Right renal pelvis (tissue), 4 donors: ENCODE measurements around the gene ADIPOR1. TPM values are rescaled to one million over a fixed set of nuclear protein-coding genes. Genes with fewer than 3 reads are reported as not detected.
"Not testable (repeated sequence)": the region's sequence is repeated elsewhere in the genome, so short reads cannot be mapped to it uniquely, and the experiment has no call there.

ENCODE experiments used
- DNase-seq, 4 donors: peaks; one replicate each; pipeline ENCODE4 v3.0.0-alpha.2; 2013; ENCODE audit warnings: low read depth in 4 of 4, low spot score in 3 of 4, missing footprints in 1 of 4
- polyA plus RNA-seq, 4 donors: library from polyadenylated mRNA; unstranded; fragments of 120-200 nt; gene quantifications; one replicate each; pipeline ENCODE4 v1.2.1, GENCODE V29; 2013; ENCODE audit not compliant: insufficient read length in 4 of 4

Gene ADIPOR1, protein sequence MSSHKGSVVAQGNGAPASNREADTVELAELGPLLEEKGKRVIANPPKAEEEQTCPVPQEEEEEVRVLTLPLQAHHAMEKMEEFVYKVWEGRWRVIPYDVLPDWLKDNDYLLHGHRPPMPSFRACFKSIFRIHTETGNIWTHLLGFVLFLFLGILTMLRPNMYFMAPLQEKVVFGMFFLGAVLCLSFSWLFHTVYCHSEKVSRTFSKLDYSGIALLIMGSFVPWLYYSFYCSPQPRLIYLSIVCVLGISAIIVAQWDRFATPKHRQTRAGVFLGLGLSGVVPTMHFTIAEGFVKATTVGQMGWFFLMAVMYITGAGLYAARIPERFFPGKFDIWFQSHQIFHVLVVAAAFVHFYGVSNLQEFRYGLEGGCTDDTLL
- polyA plus RNA-seq, result 10 to 100 TPM; 82.6 to 85.0 (median 83.9) TPM

DNA sequence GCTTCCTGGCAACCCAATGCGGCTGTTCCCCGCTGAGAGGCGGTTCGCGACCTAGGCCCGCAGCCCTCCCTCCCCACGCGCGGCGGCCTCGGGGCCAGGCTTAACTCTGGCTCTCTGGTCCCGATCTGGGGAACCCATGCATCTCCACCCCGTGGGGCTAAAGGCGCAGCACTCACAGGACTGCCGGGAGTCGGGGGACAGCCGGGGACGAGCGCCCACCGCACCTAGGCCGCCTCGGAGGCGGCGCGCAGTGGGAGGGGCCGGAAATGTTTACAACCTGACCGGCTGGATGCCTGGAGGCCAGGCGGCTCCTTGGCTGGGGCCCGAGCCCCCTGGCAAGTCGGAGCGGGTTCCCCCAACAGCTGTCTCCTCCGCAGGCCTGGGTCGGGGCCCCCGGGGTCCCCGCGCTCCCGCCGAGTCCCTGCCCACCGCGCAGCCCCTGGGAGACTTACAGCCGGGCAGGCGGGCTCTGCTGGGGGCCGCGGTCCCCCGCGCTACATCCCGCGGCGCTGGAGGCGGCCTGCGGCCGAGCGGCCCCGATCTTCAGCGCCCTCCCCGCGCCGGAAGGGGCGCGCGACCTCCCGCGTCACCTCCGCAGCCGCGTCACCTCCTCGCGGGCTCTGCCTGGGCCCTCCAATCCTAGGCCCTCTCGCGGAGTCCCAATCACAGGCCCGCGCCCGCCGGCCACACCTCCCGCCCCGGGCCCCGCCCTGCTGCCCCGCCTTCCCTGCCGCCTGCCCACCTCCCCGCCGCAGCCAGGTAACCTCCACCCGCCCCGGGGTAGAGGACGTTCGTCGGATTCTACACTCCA is at the start of gene ADIPOR1:
TSS of gene ADIPOR1 (minus strand) at position 580 of the 811 bp plus-strand sequence. CDS start 7,242 bp downstream, outside the sequence.
- DNase-seq, result peak in 3 of 4 donors; percentile 75 to 77 (median 76)

DNA sequence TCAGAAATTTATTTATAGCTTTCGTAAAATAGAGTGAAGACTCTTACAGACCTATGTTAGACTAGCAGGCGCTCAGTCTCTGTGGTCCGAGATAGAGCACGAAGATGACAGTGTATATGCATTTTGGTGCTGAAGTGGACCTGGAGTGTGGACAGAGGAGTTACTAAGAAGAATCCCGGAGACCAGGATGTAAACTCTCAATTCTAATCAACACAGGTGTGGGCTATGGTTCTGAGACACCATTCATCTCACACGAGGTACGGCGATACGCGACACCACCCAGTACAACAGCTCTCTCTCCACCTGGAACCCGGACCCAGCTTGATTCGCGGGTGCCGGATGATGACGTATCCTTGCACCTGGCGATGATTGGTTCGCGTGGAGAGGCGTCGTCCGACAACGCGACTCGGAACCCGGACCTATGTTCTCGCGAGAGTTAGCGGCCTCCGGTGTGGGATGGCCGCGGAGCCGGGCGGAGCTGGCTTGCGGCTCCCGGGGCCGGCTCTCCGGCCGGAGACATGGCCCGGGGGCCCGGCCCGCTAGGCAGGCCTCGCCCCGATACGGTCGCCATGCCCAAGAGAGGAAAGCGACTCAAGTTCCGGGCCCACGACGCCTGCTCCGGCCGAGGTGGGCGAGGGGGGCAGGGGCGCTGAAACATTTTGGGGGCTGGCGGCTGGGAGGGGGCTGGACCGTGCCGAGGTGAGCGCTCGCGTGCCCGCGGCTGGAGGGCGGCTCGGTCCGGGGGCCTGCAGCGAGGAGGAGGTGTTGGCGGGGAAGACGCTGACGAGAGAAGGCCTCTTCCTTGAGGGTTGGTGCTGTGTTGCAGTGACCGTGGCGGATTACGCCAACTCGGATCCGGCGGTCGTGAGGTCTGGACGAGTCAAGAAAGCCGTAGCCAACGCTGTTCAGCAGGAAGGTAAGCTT is 49.1 kb upstream of the ADIPOR1 start, which contains the start of gene TMEM183A:
TSS of gene TMEM183A (plus strand) at position 427 of the 924 bp plus-strand sequence. CDS start at position 519, 92 bp downstream.
- peak; percentile 95 to 97 (median 96) for DNase-seq

DNA sequence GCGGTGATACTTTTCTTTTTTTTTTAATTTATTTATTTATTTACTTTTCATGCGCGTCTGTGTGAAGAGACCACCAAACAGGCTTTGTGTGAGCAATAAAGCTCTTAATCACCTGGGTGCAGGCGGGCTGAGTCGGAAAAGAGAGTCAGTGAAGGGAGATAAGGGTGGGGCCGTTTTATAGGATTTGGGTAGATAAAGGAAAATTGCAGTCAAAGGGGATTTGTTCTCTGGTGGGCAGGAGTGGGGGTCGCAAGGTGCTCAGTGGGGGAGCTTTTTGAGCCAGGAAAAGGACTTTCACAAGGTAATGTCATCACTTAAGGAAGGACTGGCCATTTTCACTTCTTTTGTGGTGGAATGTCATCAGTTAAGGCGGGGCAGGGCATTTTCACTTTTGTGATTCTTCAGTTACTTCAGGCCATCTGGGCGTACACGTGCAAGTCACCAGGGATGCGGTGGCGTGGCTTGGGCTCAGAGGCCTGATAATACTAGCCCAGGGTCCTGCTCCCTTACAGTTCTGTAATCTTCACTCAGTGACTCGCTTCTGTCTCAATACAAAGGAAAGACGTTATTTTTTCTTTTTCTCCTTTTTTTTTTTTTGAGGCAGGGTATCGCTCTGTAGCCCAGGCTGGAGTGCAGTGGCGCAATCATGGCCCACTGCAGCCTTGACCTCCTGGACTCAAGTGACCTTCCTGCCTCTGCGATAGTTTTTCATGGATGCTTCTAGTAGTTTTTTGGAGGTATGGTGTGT is 47.5 kb upstream of the ADIPOR1 start:
- not testable (repeated sequence) for DNase-seq

DNA sequence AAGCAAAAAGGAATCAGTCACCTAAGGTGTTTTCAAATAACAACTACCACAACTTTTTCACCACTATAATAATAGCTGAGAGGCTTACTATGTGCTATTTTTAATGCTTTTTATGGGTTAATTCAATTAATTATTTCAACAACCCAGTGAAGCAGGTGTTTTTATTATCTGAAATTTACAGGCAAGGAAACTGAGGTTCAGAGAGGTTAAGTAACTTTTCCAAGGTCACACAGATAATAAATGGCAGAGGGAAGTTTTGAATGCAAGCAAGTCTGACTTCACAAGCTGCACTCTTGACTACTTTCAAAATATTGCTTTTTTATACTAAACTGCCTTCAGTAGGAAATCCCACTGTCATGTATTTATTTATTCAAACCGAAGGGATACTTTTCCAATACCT is 44.8 kb upstream of the ADIPOR1 start:
- DNase-seq, result no peak

DNA sequence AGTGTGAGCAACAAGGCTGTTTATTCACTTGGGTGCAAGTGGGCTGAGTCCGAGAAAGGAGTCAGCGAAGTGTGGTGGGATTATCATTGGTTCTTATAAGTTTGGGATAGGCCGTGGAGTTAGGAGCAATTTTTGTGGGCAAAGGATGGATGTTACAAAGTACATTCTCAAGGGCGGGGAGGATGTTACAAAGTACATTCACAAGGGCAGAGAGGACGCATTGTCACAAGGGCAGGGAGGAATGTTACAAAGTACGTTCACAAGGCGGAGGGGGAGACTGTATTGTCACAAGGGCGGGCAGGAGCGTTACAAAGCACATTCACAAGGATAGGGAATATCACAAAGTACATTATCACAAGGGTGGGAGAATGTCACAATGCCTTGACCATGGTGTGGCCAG is 43.9 kb upstream of the ADIPOR1 start:
- DNase-seq, result no peak

DNA sequence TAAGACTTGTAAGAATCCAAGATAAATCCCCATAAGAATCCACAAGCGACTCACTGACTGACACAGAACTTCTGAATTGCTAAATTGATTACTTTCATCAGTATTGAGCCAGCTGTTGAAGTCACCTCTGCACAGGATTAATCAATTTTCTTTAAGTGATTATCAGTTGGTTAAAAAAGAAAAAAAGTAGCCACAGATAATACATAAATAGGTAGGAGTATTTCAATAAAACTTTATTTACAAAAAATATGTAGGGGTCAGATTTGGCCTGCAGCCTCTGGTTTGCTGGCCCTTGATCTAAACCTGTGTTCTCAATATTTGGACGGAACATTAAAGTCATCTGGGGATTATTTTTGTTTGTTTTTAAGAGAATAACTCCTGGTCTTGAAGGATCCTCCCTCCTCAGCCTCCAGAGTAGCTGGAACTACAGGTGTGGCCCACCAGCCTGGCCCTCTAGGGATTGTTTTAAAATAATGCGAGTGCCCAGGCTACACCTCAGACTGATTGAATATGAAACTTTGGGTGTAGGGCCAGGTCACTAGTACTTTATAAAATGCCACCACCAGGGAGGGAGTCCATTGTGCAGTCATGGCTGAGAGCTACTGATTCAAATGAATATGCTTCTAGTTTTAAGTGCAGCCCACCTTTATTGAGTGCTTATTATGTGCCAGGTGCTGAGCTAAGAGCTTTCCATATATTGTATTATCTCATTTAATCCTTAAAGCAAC is 42.3 kb upstream of the ADIPOR1 start:
- no peak for DNase-seq

DNA sequence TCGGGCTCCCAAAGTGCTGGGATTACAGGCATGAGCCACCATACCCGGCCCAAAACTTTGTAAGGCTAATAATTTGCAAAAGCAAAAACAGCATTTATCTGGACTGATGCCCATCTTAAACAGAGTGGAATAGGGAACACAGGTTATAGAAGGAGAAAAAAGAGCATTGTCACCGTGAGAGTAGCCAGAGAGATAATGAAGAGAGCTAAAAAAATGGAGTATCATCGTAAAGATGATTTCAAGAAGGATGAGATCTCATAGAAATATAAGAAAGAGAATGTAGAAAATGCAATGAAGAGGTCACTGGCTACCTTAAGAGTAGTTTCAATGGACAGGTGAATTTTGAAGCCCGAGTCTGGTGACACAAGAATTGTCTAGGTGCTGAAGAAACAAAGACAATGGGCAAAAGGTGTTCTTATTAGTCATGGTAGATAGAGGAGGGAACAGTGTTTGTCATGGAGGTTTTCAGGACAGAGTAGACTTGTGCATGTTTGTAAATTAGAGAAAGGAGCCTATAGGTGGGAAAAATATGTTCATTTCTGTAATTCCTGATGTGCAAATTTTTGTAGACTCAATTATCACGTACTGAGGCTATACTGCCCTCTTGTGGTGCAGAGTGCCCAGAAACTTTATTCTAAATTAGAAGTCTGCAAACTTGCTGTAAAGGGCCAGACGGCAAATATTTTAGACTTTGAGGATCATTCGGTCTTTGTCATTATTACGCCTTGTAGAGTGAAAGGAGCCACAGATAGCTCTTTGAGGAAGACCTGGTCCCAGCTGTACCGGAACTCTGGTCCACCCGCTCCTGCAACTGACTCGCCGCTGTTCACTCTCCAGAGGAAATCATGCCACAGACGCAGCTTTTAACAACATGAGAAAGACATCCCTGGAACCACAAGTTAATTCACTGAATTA is 41.0 kb upstream of the ADIPOR1 start:
- DNase-seq, result peak in 3 of 4 donors; percentile 27 to 54 (median 38)

DNA sequence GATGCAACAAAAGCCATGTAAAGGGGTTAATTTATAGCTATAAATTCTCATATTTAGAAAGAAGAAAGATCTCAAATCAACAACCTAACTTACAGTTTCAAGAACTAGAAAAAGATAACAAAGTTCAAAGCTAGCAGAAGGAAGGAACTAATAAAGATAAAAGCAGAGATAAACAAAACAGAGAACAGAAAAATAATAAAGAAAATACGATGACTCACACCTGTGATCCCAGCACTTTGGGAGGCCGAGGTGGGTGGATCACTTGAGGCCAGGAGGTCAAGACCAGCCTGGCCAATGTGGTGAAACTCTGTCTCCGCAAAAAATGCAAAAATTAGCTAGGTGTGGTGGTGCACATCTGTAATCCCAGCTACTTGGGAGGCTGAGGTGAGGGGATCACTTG is 36.6 kb upstream of the ADIPOR1 start:
- DNase-seq, result no peak

DNA sequence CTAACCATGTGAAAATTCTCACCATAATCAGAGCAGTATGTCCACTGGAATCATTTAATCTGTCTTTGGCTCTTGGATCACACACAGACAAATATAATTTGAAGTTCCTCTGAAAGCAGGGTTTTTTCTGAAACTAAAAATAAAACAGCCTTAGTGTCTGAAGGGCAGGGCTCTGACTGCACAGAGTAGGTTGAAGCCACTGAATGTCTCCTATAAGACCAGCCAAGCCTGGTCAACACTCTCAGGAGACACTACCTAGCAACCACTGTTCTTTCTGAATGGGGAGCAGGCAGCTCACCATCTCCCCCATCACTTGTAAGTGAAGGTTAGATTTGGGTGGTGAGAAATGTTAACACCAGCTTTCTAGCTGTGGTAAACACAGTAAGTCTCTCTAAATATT is 33.0 kb upstream of the ADIPOR1 start:
- DNase-seq, result no peak

DNA sequence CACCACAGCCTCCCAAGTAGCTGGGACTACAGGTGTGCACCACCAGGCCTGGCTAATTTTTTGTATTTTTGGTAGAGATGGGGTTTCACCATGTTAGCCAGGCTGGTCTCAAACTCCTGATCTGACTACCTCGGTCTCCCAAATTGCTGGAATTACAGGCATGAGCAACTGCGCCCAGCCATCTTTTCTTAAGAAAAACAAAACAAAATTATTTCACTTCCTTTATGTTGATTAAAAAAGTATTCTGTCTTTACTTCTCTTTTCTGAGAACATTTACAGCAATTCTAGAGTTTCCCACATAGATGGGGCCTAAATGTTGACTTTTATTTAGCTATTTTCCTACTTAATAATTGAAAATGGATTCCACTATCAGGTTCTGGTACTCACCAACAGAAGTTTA is 31.8 kb upstream of the ADIPOR1 start:
- no peak for DNase-seq

DNA sequence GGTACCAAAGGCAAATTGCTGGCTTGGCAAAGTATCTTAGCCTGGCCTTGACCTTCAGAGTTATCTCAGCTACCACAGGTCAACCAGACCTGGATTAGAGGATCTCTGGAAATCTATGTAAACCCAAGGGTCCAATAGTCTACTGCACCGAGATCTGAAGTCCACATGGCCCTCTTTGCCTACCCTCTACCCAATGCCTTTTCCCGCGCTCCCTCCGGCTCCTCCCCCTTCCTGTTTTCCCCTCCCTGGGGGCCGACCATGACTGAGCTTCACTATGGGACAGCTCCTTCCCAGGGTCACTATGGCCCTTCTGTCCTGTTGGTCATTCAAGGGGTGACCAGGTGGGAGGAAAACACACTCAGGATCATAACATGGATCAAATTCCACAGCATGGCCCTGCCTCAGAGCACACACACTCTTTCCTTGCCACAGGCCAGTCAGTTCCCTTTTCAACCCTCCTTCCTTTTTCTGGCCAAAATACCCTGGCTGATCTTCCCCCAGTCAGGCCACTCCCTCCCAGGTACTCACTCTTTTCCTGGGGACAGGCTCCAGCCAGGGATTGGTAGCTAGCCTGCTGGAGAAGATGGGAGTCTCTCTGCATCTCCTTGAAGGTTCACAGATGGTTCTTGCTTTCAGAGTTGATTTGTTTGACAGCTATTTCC is 29.9 kb upstream of the ADIPOR1 start:
- no peak for DNase-seq

DNA sequence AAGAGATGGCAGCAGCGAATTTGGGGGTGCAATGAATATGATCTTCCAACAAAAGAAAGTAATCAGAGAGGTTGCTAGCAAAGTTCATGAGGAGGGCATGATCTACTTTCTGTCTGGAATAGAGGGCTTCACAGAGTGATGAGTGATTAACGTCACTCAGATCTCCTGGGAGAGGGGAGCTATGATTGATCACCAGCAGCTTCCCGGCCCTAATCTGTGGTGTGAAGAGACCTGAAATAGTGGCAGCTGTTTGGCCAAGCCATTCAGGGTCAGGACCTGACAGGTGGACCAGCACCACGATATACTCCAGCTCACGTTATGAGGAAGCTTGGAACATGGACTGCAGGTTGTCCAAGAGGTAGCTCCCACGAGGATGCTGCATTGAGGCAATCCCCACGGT is 29.1 kb upstream of the ADIPOR1 start:
- DNase-seq, result no peak

DNA sequence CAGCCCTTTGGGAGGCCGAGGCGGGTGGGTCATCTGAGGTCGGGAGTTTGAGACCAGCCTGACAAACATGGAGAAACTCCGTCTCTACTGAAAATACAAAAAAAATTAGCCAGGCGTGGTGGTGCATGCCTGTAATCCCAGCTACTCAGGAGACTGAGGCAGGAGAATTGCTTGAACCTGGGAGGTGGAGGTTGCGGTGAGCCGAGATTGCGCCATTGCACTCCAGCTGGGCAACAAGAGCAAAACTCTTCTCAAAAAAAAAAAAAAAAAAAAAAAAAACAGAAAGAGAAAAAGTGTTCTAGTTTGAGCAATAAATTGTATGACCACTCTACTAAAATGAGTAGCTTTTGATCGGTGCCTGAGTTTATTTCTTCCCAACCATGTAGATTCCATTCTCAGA is 28.0 kb upstream of the ADIPOR1 start:
- DNase-seq, result not testable (repeated sequence)

DNA sequence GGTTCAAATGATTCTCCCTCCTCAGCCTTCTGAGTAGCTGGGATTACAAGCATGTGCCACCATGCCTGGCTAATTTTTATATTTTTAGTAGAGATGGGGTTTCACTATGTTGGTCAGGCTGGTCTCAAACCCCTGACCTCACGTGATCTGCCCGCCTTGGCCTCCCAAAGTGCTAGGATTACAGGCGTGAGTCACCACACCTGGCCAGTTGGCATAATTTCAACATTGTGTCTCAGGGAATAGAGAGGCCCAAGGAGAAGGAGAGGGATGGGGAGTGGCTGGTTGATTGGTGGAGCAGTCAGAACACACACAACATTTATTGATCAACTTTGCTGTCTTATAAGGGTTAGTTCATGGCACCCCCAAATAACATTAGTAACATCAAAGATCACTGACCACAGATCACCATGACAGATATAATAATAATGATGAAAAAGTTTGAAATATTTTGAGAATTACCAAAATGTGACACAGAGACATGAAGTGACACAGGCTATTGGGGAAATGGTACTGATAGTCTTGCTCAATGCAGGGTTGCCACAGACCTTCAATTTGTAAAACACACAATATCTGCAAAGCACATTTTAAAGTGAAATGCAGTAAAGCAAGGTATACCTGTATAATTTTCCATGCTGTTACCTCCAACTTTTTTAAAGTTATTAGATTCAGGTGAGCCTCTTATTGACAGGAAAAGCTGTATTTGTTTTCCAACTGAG is 24.8 kb upstream of the ADIPOR1 start:
- DNase-seq, result no peak

DNA sequence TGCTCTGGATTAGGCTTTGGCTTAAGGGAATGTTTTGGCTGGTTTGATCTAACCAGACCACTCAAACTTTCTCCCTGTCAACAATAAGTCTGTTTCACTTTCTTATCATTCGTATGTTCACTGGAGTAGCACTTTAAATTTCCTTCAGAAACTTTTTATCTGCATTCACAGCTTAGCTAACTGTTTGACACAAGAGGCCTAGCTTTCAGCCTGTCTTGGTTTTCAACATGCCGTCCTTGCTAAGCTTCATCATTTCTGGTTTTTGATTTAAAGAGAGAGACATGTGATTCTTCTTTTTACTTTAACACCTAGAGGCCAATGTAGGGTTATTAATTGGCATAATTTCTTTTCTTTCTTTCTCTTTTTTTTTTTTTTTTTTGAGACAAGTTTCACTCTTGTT is 23.8 kb upstream of the ADIPOR1 start:
- no peak for DNase-seq

DNA sequence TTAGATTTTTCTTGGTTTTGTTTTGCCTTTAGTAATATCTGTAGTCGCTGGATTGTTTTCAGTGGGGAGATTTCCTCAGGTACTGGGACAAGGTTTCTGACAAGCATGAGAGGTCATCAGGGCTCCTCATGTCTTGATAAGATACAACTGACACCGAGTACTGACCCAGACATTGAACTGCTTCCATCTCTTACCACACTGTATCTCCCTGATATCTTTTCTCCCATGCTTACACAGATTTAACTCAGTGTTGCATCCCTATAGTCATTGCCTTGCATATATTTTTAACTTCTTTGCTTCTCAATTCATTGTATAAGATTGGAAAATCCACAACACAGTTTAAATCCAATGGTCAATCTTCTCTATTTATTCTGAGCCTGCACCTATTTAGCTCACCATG is 21.3 kb upstream of the ADIPOR1 start:
- no peak for DNase-seq

DNA sequence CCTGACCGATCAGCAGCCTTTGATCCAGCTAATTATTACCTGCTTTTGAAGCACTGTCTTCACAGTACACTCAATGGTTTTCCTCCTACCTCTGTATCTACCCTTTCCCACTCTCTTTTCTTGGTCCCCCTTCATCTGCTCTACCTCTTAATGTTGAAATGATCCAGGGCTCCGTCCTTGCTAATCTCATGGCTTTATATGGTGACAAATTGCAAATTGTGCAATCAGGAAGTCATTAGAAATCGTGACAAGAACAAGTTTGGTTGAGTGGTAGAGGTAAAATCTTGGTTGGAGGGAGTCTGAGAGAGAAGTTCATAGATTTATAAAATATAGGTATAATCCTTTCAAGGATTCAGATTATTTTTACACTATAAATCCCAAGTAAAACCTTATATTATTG is 18.5 kb upstream of the ADIPOR1 start:
- no peak for DNase-seq
